Measurements from ENCODE around the gene C4B.
"Not testable (repeated sequence)": the region's sequence is repeated elsewhere in the genome, so short reads cannot be mapped to it uniquely, and the experiment has no call there.

Gene C4B

DNA sequence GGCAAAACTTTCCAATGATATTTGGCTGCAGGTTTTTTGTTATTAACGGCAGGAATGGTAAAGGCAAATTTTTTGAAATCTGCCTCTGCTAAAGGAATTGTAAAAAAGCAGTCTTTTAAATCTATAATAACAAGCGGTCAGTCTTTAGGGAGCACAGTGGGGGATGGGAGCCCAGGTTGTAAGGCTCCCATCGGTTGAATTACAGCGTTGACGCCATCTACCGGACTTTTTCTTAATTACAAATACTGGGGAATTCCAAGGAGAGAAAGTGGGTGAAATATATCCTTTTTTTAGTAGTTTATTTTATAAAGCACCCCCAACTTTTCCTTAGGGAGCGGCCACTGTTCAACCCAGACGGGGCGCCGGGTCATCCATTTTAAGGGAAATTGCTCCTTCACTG lies 25.2 kb upstream of the C4B start:
- not testable (repeated sequence) for H3K4me3 ChIP-seq (ENCODE audit: low read depth, low read length); H2AFZ ChIP-seq (ENCODE audit: low read length, unreplicated experiment); H3K27me3 ChIP-seq (ENCODE audit: insufficient read depth, low read length); H3K27ac ChIP-seq (ENCODE audit: low read depth, low read length); H3K79me2 ChIP-seq (ENCODE audit: control insufficient read depth, insufficient read depth, low read length, unreplicated experiment); H3K36me3 ChIP-seq (ENCODE audit: insufficient read depth, low read length); H3K4me1 ChIP-seq (ENCODE audit: control insufficient read depth, insufficient read depth, low read length, unreplicated experiment)

DNA sequence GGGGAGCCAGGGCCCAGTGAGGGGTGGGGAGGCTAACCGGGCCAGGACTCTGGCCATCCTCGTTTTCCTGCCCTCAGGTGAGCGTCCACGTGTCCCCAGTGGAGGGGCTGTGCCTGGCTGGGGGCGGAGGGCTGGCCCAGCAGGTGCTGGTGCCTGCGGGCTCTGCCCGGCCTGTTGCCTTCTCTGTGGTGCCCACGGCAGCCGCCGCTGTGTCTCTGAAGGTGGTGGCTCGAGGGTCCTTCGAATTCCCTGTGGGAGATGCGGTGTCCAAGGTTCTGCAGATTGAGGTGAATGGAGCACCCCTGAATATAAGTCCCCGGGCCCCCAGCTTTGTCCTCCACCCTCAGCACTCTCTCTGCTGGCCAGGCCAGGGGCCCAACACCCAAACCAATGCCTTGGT lies 20.2 kb upstream of the C4B start:
- not testable (repeated sequence) for H3K27me3 ChIP-seq (ENCODE audit: insufficient read depth, low read length); H3K36me3 ChIP-seq (ENCODE audit: insufficient read depth, low read length); H3K4me3 ChIP-seq (ENCODE audit: low read depth, low read length); H3K4me1 ChIP-seq (ENCODE audit: control insufficient read depth, insufficient read depth, low read length, unreplicated experiment); H3K27ac ChIP-seq (ENCODE audit: low read depth, low read length); H3K79me2 ChIP-seq (ENCODE audit: control insufficient read depth, insufficient read depth, low read length, unreplicated experiment); H2AFZ ChIP-seq (ENCODE audit: low read length, unreplicated experiment)

DNA sequence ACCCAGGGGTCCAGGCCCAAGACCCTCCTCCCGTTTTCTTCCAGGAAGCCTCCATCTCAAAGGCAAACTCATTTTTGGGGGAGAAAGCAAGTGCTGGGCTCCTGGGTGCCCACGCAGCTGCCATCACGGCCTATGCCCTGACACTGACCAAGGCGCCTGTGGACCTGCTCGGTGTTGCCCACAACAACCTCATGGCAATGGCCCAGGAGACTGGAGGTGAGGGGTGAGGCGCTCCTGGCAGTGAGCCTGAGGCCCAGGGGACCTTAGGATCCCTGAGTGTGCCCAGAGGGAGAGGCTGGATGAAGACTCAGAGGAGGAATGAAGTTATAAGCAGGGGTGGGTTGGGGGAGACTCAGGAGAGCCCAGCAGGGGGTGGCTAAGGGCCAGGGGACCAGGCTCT lies 18.2 kb upstream of the C4B start:
- not testable (repeated sequence) for H2AFZ ChIP-seq (ENCODE audit: low read length, unreplicated experiment); H3K4me3 ChIP-seq (ENCODE audit: low read depth, low read length); H3K27me3 ChIP-seq (ENCODE audit: insufficient read depth, low read length); H3K27ac ChIP-seq (ENCODE audit: low read depth, low read length); H3K79me2 ChIP-seq (ENCODE audit: control insufficient read depth, insufficient read depth, low read length, unreplicated experiment); H3K4me1 ChIP-seq (ENCODE audit: control insufficient read depth, insufficient read depth, low read length, unreplicated experiment); H3K36me3 ChIP-seq (ENCODE audit: insufficient read depth, low read length)

DNA sequence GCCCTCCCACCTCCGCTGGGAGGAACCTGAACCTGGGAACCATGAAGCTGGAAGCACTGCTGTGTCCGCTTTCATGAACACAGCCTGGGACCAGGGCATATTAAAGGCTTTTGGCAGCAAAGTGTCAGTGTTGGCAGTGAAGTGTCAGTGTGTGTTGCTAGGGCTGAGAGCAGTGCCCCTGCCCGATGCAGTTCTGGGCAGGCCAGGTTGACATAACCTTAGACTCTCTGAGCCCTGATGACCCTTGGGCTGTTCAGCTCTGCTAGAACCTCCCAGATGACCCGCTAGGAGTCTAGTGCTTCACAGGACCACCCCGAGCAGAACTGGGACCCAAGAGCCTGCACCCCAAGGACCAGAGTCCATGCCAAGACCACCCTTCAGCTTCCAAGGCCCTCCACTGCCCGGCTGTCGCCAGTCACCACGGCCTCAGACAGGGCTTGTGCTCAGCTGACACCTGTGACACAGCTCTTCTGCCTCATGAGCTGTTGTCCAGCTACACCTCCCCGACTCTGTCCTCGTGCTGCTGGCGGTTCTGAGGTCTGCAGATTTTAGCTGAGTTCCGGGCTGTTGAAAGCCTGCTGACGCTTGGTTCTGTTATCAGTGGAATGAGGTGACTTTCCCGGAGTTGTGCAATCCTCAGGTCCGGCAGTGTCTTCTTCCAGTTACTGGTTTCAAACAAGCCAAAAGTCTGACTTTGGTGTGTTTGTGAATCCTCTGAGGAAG lies 11.9 kb upstream of the C4B start:
- not testable (repeated sequence) for H3K36me3 ChIP-seq (ENCODE audit: insufficient read depth, low read length); H3K4me3 ChIP-seq (ENCODE audit: low read depth, low read length); H3K27ac ChIP-seq (ENCODE audit: low read depth, low read length); H2AFZ ChIP-seq (ENCODE audit: low read length, unreplicated experiment); H3K79me2 ChIP-seq (ENCODE audit: control insufficient read depth, insufficient read depth, low read length, unreplicated experiment); H3K27me3 ChIP-seq (ENCODE audit: insufficient read depth, low read length); H3K4me1 ChIP-seq (ENCODE audit: control insufficient read depth, insufficient read depth, low read length, unreplicated experiment)

DNA sequence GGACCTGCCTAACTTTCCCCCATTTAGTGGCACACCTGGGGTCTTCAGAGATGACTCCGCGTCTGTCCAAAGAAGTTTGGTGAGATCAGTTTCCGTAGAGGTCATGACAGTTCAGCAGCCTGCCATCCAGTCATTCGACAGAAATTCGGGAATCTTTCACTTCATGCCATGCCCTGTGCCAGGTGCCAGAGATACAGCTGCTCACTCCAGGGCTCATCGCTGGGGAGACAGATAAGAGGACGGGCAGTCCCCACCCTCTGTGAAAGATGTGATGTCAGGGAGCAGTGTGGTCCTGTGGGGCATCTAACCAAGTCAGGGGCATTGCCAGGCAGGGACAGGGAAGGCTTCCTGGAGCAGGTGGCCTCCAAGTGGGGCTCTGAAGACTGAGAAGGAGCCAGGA lies 11.3 kb upstream of the C4B start:
- H3K27me3 ChIP-seq (ENCODE audit: insufficient read depth, low read length); H2AFZ ChIP-seq (ENCODE audit: low read length, unreplicated experiment); H3K36me3 ChIP-seq (ENCODE audit: insufficient read depth, low read length); H3K27ac ChIP-seq (ENCODE audit: low read depth, low read length); H3K4me1 ChIP-seq (ENCODE audit: control insufficient read depth, insufficient read depth, low read length, unreplicated experiment); H3K79me2 ChIP-seq (ENCODE audit: control insufficient read depth, insufficient read depth, low read length, unreplicated experiment); H3K4me3 ChIP-seq (ENCODE audit: low read depth, low read length): not testable (repeated sequence)

DNA sequence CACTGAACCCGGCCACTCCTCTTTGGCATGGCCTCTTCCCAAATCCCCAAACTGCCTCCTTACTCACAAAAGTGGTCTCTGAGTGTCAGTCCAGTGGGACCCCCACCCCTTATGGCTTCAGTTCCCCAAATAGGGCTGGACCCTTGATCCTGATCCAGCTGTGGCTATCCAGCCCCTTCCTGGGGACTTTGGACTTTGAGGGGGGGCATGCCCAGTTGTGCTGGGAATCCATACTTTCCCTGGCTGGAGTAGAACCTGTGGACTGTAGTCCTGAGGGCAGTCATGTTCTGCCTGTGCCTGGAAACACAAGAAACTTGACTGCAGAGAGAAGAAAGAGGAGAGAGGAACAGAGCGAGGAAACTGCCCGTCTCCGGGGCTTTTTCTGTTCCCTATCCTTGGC lies 10.2 kb upstream of the C4B start:
- not testable (repeated sequence) for H3K36me3 ChIP-seq (ENCODE audit: insufficient read depth, low read length); H3K4me3 ChIP-seq (ENCODE audit: low read depth, low read length); H3K4me1 ChIP-seq (ENCODE audit: control insufficient read depth, insufficient read depth, low read length, unreplicated experiment); H3K27me3 ChIP-seq (ENCODE audit: insufficient read depth, low read length); H3K27ac ChIP-seq (ENCODE audit: low read depth, low read length); H3K79me2 ChIP-seq (ENCODE audit: control insufficient read depth, insufficient read depth, low read length, unreplicated experiment); H2AFZ ChIP-seq (ENCODE audit: low read length, unreplicated experiment)

DNA sequence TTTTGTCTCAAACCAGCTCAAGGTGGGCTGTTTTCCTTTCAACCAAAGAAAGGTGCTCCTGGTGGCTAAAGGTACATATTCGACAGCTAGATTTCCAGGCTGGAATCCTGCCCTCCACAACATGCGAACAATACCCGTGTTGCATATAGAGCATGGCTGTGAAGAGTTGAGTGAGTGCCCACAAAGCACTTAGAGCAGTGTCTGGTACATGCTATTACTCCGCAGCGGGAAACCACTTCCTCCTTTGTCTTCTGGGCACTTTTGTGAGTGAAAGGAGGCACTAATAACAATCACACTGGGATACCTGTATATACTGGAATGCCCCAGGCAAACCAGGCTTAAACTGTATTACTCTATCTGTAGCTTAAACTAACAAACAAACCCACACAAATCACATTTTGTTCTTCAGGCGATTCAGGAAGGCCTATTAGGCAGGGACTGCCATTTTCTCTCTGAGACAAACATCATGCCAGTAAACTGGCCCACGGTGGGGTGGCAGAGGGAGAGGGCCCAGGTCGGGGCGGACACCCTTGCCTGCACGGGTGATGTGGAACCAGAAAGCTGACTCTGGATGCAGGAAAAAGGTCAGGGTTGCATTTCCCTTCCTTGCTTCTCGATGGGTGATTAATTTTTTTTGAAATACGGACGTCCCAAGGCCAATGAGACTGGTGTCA lies 9.6 kb upstream of the C4B start:
- H3K27ac ChIP-seq (ENCODE audit: low read depth, low read length); H3K4me3 ChIP-seq (ENCODE audit: low read depth, low read length); H3K27me3 ChIP-seq (ENCODE audit: insufficient read depth, low read length); H3K79me2 ChIP-seq (ENCODE audit: control insufficient read depth, insufficient read depth, low read length, unreplicated experiment); H3K36me3 ChIP-seq (ENCODE audit: insufficient read depth, low read length); H3K4me1 ChIP-seq (ENCODE audit: control insufficient read depth, insufficient read depth, low read length, unreplicated experiment); H2AFZ ChIP-seq (ENCODE audit: low read length, unreplicated experiment): not testable (repeated sequence)

DNA sequence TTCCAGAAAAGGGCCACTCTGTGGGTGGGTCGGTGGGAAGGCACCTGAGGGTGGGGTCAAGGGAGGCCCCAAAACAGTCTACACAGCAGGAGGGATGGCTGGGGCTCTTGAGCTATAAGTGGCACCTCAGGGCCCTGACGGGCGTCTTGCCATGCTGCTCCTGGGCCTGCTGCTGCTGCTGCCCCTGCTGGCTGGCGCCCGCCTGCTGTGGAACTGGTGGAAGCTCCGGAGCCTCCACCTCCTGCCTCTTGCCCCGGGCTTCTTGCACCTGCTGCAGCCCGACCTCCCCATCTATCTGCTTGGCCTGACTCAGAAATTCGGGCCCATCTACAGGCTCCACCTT lies 9.1 kb upstream of the C4B start:
- H2AFZ ChIP-seq (ENCODE audit: low read length, unreplicated experiment); H3K4me1 ChIP-seq (ENCODE audit: control insufficient read depth, insufficient read depth, low read length, unreplicated experiment); H3K79me2 ChIP-seq (ENCODE audit: control insufficient read depth, insufficient read depth, low read length, unreplicated experiment); H3K36me3 ChIP-seq (ENCODE audit: insufficient read depth, low read length); H3K27ac ChIP-seq (ENCODE audit: low read depth, low read length); H3K27me3 ChIP-seq (ENCODE audit: insufficient read depth, low read length); H3K4me3 ChIP-seq (ENCODE audit: low read depth, low read length): not testable (repeated sequence)

DNA sequence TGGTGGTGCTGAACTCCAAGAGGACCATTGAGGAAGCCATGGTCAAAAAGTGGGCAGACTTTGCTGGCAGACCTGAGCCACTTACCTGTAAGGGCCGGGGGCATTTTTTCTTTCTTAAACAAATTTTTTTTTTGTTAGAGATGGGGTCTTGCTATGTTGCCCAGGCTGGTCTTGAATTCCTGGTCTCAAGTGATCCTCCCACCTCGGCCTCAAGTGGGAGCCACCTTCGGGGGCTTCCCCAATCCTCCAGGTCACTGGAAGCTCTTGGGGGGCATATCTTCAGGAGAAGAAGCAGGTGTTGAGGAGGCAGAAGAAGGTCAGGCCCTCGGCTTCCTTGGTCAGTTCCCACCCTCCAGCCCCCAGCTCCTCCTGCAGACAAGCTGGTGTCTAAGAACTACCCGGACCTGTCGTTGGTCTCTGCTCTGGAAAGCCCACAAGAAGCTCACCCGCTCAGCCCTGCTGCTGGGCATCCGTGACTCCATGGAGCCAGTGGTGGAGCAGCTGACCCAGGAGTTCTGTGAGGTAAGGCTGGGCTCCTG lies 8.5 kb upstream of the C4B start:
- H3K36me3 ChIP-seq (ENCODE audit: insufficient read depth, low read length); H3K79me2 ChIP-seq (ENCODE audit: control insufficient read depth, insufficient read depth, low read length, unreplicated experiment); H3K27ac ChIP-seq (ENCODE audit: low read depth, low read length); H3K4me1 ChIP-seq (ENCODE audit: control insufficient read depth, insufficient read depth, low read length, unreplicated experiment); H2AFZ ChIP-seq (ENCODE audit: low read length, unreplicated experiment); H3K4me3 ChIP-seq (ENCODE audit: low read depth, low read length); H3K27me3 ChIP-seq (ENCODE audit: insufficient read depth, low read length): not testable (repeated sequence)

DNA sequence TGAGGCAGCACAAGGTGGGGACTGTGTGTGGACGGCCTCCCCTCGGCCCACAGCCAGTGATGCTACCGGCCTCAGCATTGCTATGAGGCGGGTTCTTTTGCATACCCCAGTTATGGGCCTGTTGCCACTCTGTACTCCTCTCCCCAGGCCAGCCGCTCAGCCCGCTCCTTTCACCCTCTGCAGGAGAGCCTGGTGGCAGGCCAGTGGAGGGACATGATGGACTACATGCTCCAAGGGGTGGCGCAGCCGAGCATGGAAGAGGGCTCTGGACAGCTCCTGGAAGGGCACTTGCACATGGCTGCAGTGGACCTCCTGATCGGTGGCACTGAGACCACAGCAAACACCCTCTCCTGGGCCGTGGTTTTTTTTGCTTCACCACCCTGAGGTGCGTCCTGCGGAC lies 7.5 kb upstream of the C4B start:
- H3K27me3 ChIP-seq (ENCODE audit: insufficient read depth, low read length); H3K4me1 ChIP-seq (ENCODE audit: control insufficient read depth, insufficient read depth, low read length, unreplicated experiment); H3K79me2 ChIP-seq (ENCODE audit: control insufficient read depth, insufficient read depth, low read length, unreplicated experiment); H2AFZ ChIP-seq (ENCODE audit: low read length, unreplicated experiment); H3K36me3 ChIP-seq (ENCODE audit: insufficient read depth, low read length); H3K27ac ChIP-seq (ENCODE audit: low read depth, low read length); H3K4me3 ChIP-seq (ENCODE audit: low read depth, low read length): not testable (repeated sequence)

DNA sequence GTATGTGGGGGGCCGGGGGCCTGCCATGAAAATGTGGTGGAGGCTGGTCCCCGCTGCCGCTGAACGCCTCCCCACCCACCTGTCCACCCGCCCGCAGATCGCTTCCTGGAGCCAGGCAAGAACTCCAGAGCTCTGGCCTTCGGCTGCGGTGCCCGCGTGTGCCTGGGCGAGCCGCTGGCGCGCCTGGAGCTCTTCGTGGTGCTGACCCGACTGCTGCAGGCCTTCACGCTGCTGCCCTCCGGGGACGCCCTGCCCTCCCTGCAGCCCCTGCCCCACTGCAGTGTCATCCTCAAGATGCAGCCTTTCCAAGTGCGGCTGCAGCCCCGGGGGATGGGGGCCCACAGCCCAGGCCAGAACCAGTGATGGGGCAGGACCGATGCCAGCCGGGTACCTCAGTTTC lies 6.6 kb upstream of the C4B start:
- H3K27ac ChIP-seq (ENCODE audit: low read depth, low read length); H3K4me1 ChIP-seq (ENCODE audit: control insufficient read depth, insufficient read depth, low read length, unreplicated experiment); H3K4me3 ChIP-seq (ENCODE audit: low read depth, low read length); H2AFZ ChIP-seq (ENCODE audit: low read length, unreplicated experiment); H3K79me2 ChIP-seq (ENCODE audit: control insufficient read depth, insufficient read depth, low read length, unreplicated experiment); H3K27me3 ChIP-seq (ENCODE audit: insufficient read depth, low read length); H3K36me3 ChIP-seq (ENCODE audit: insufficient read depth, low read length): not testable (repeated sequence)

All from ACC112 (cell line).